PC-3 (cell line): Measurements from ENCODE around the gene EXOC4. TPM values are rescaled to one million over a fixed set of nuclear protein-coding genes. Genes with fewer than 3 reads are reported as not detected.

Source experiments
- ATAC-seq: fragments of 200-7000 bp; cut with Tn5 transposase; 2 replicates; pipeline ENCODE4 v1.9.1; 2020; ENCODE audit warnings: mild to moderate bottlenecking, moderate library complexity
- BruUV-seq: library from RNA; stranded (reverse); fragments of 400-500 nt; replicated peaks from 2 replicates; lab custom pipeline; 2021; lab: Mats Ljungman, UMichigan
- CTCF ChIA-PET: fragments of 300-600 bp; sonication (Branson Sonifier 250); formaldehyde crosslinking; loops from one replicate; lab custom pipeline; 2022; ENCODE audit warnings: antibody characterized with exemption; lab: Charles Lee
- POLR2A ChIA-PET: fragments of 300-600 bp; sonication (Branson Sonifier 250); formaldehyde crosslinking; loops from one replicate; lab custom pipeline; 2022; ENCODE audit warnings: antibody characterized with exemption; ENCODE audit not compliant: unreplicated experiment; lab: Charles Lee
- DNase-seq: peaks from one replicate; pipeline ENCODE4 v3.0.0-alpha.2; 2015
- H2AFZ ChIP-seq: fragments of 300-600 bp; sonication (generic); 2 replicates; pipeline ENCODE4 v1.6.0; 2016; ENCODE audit warnings: antibody characterized with exemption, low read length
- H3F3A ChIP-seq: fragments of 300-600 bp; sonication (generic); one replicate; pipeline ENCODE4 v1.6.0; 2017; ENCODE audit warnings: antibody characterized with exemption, low read length, control low read depth, mild to moderate bottlenecking; ENCODE audit not compliant: unreplicated experiment
- H3K27ac ChIP-seq: fragments of 300-600 bp; sonication (generic); 2 replicates; pipeline ENCODE4 v1.5.1; 2016; ENCODE audit warnings: mild to moderate bottlenecking, low read length
- H3K27me3 ChIP-seq: fragments of 300-600 bp; sonication (generic); 2 replicates; pipeline ENCODE4 v1.6.1; 2016; ENCODE audit warnings: low read length, mixed read lengths
- H3K36me3 ChIP-seq: fragments of 300-600 bp; sonication (generic); 2 replicates; pipeline ENCODE4 v1.6.1; 2016; ENCODE audit warnings: low read depth, mixed run types, low read length, mixed read lengths
- H3K4me1 ChIP-seq: fragments of 300-600 bp; sonication (generic); 2 replicates; pipeline ENCODE4 v1.5.1; 2016; ENCODE audit warnings: low read length; ENCODE audit not compliant: insufficient read depth
- H3K4me2 ChIP-seq: fragments of 300-600 bp; sonication (generic); 2 replicates; pipeline ENCODE4 v1.6.0; 2016; ENCODE audit warnings: low read length
- H3K4me3 ChIP-seq: fragments of 300-600 bp; sonication (generic); 2 replicates; pipeline ENCODE4 v1.5.1; 2016; ENCODE audit warnings: mild to moderate bottlenecking, low read length, mixed read lengths
- H3K79me2 ChIP-seq: fragments of 300-600 bp; sonication (generic); 2 replicates; pipeline ENCODE4 v1.6.1; 2017; ENCODE audit warnings: low read length, mixed read lengths
- H3K9ac ChIP-seq: fragments of 300-600 bp; sonication (generic); 2 replicates; pipeline ENCODE4 v1.6.0; 2016; ENCODE audit warnings: mild to moderate bottlenecking, low read length
- H3K9me2 ChIP-seq: fragments of 300-600 bp; sonication (generic); replicated peaks from 2 replicates; pipeline ENCODE4 v1.6.1; 2016; ENCODE audit warnings: mixed run types, low read length, mixed read lengths
- H3K9me3 ChIP-seq: fragments of 300-600 bp; sonication (generic); 2 replicates; pipeline ENCODE4 v1.6.1; 2016; ENCODE audit warnings: low read length, mixed read lengths
- H4K20me1 ChIP-seq: fragments of 300-600 bp; sonication (generic); 2 replicates; pipeline ENCODE4 v1.6.1; 2016; ENCODE audit warnings: low read length, mixed read lengths
- CTCF ChIP-seq: fragments of 300-600 bp; sonication (generic); conservative IDR thresholded peaks from 2 replicates; pipeline ENCODE4 v1.5.1; 2017; ENCODE audit warnings: antibody characterized with exemption, low read depth, mild to moderate bottlenecking, low read length
- EZH2 ChIP-seq: fragments of 300-600 bp; sonication (generic); IDR thresholded peaks from one replicate; pipeline ENCODE4 v1.6.1; 2017; ENCODE audit warnings: antibody characterized with exemption, mild to moderate bottlenecking, low read length; ENCODE audit not compliant: unreplicated experiment
- EZH2phosphoT487 ChIP-seq: fragments of 300-600 bp; sonication (generic); IDR thresholded peaks from 2 replicates; pipeline ENCODE4 v1.6.1; 2018; ENCODE audit warnings: mild to moderate bottlenecking, antibody characterized with exemption, low read length, borderline replicate concordance
- intact Hi-C: fragments of 100-400 bp; cut with micrococcal nuclease; formaldehyde crosslinking; loops from 2 replicates; pipeline ENCODE4 v1.9.0; 2023
- total RNA-seq: library from RNA; depleted of rRNA; stranded (reverse); fragments of >200 nt; gene quantifications from 2 replicates; pipeline ENCODE4 v1.2.3, GENCODE V29; 2014

The EXOC4 gene
- total RNA-seq, 1 experiment from 2014 or later, result 43.5 TPM

DNA sequence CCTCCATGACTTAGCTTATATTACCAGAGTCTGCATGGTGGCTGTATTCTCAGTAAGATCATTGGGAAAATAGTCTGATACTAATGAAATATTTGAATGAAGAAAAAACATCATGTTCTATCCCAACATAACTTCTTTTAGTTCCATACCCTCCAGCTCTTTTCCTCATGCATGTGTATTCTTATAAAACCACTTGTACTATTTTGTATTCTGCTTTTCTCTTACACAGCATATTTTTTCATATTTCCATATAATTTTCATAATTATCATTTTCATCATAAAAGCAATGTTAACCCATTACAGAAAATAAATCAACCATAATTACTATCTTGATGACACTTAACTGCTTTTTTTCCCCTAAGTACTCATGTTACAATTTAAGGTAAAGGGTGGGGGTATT is 503.0 kb downstream of the EXOC4 start:
- Histone ChIP-seq H3K4me3 (no peak overlapping the region), H3K9me3 (no peaks in the 10 kb centered on the region), H3K27ac (no peak overlapping the region), H3K27me3 (no peaks in the 10 kb centered on the region), H3K4me2 (no peak overlapping the region), H3K36me3 (no peaks in the 10 kb centered on the region), H4K20me1 (no peaks in the 10 kb centered on the region), H2AFZ (no peak overlapping the region), H3K9me2 (no peaks in the 10 kb centered on the region), H3K79me2 (no peaks in the 10 kb centered on the region), H3K4me1 (peaks cover 20% of the 10 kb centered on the region), H3K9ac (no peak overlapping the region), H3F3A (no peaks in the 10 kb centered on the region)
- no TSS peak for BruUV-seq
- intact Hi-C loops, result no loop called here
- no peak for ATAC-seq
- TF ChIP-seq CTCF, result no peak
- ChIA-PET POLR2A (interaction anchor here (0.6 kb wide), 1 partner anchor 19 kb away, joined by 5 read pairs; no protein-coding TSS in a partner anchor), CTCF (no interaction called here)
- DNase-seq, result no peak

DNA sequence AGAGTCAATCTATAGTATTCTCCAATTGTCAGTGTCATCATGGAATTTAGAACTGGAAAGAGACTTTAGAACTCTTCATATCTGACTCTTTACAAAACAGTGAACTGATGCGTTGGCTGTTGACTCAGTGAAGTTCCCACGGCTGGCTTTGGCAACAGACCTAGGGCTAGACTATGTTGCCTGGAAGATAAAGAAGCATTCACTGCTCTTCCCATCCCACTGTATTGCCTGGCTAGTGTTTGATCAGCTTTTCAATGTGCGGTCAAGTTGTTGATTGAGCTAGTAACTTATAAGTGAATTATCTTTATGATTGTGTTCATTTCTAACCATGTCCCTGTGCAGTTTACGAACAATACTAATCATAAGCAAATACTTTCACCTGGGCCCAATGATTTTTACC is 508.6 kb downstream of the EXOC4 start:
- intact Hi-C loops, result no loop called here
- TF ChIP-seq CTCF (no peak), EZH2 (no peak), EZH2phosphoT487 (no peak)
- no peaks in the 10 kb centered on the region for H3F3A ChIP-seq
- H3K9me3 ChIP-seq, result no peaks in the 10 kb centered on the region
- no peak overlapping the region for H2AFZ ChIP-seq
- H3K4me3 ChIP-seq, result no peak overlapping the region
- ChIA-PET CTCF (no interaction called here), POLR2A (no interaction called here)
- H3K4me1 ChIP-seq, result no peaks in the 10 kb centered on the region
- H3K27ac ChIP-seq, result no peak overlapping the region
- no peaks in the 10 kb centered on the region for H3K9me2 ChIP-seq
- no peak overlapping the region for H3K4me2 ChIP-seq
- H3K79me2 ChIP-seq, result no peaks in the 10 kb centered on the region
- H4K20me1 ChIP-seq, result no peaks in the 10 kb centered on the region
- H3K9ac ChIP-seq, result no peak overlapping the region
- ATAC-seq (no peak), DNase-seq (no peak)
- no peaks in the 10 kb centered on the region for H3K36me3 ChIP-seq
- H3K27me3 ChIP-seq, result no peaks in the 10 kb centered on the region
- BruUV-seq, result no TSS peak

GRCh38 chr7:133763076-133763640 is 510.3 kb downstream of the EXOC4 start:
- Histone ChIP-seq H3K4me2 (no peak overlapping the region), H3F3A (no peaks in the 10 kb centered on the region), H3K9me3 (no peaks in the 10 kb centered on the region), H3K9me2 (no peaks in the 10 kb centered on the region), H3K27me3 (no peaks in the 10 kb centered on the region), H3K9ac (no peak overlapping the region), H3K4me3 (no peak overlapping the region), H3K27ac (no peak overlapping the region), H3K36me3 (no peaks in the 10 kb centered on the region), H3K79me2 (no peaks in the 10 kb centered on the region), H2AFZ (no peak overlapping the region), H4K20me1 (no peaks in the 10 kb centered on the region), H3K4me1 (no peaks in the 10 kb centered on the region)
- intact Hi-C loops, result no loop called here
- ATAC-seq (no peak), DNase-seq (no peak)
- TF ChIP-seq EZH2, result no peak
- TF ChIP-seq EZH2phosphoT487, result no peak
- TF ChIP-seq CTCF, result no peak
- ChIA-PET POLR2A (no interaction called here), CTCF (no interaction called here)
- BruUV-seq, result no TSS peak
